Kasumi-1 (cell line): ENCODE results near the gene RNF166.

Experiments used
- DNase-seq, 2 experiments: peaks; one replicate each; lab custom pipeline; 2025; lab: John Stamatoyannopoulos, UW

RNF166 gene

GRCh38 chr16:88692861-88693260 lies 13.3 kb downstream of the RNF166 start:
- DNase-seq: no peak

GRCh38 chr16:88691924-88692560 lies 14.2 kb downstream of the RNF166 start:
- peak; percentile 86 to 92 for DNase-seq

GRCh38 chr16:88691129-88691813 lies 14.9 kb downstream of the RNF166 start:
- no peak for DNase-seq

GRCh38 chr16:88690341-88691128 lies 15.7 kb downstream of the RNF166 start:
- DNase-seq: no peak

GRCh38 chr16:88688013-88688778 lies 18.0 kb downstream of the RNF166 start:
- no peak for DNase-seq

GRCh38 chr16:88687676-88688012 lies 18.6 kb downstream of the RNF166 start:
- no peak for DNase-seq

GRCh38 chr16:88687254-88687576 lies 19.0 kb downstream of the RNF166 start:
- DNase-seq: no peak

GRCh38 chr16:88686439-88687253 lies 19.6 kb downstream of the RNF166 start, which contains the start of gene SNAI3:
Gene SNAI3, minus strand, starts transcription at chr16:88686507. Its CDS starts 101 bp downstream, at chr16:88686406.
- DNase-seq: peak; percentile 56 to 58

GRCh38 chr16:88686062-88686438 lies 20.2 kb downstream of the RNF166 start:
- peak in 1 of 2 experiments; percentile 58 for DNase-seq

GRCh38 chr16:88685156-88686061 lies 20.8 kb downstream of the RNF166 start:
- DNase-seq: peak; percentile 39 to 40

GRCh38 chr16:88684569-88685155 lies 21.5 kb downstream of the RNF166 start:
- DNase-seq: no peak

GRCh38 chr16:88681709-88682451 lies 24.3 kb downstream of the RNF166 start:
- peak; percentile 78 to 92 for DNase-seq

GRCh38 chr16:88681084-88681680 lies 25.0 kb downstream of the RNF166 start:
- DNase-seq: no peak

- DNase-seq: no peak
These were observed 25.6 kb downstream of the RNF166 start for GRCh38 chr16:88680554-88681083.

- no peak for DNase-seq
These were observed 27.8 kb downstream of the RNF166 start for GRCh38 chr16:88678224-88678979.

- DNase-seq: no peak
These were observed 28.5 kb downstream of the RNF166 start for GRCh38 chr16:88677721-88678120.

GRCh38 chr16:88676502-88677242 lies 29.5 kb downstream of the RNF166 start:
- DNase-seq: no peak
